ENCODE data around the gene RAPGEF4. TPM values are rescaled to one million over a fixed set of nuclear protein-coding genes. Genes with fewer than 3 reads are reported as not detected.

Gene RAPGEF4
- total RNA-seq, 3 donors from 2014 or later, result 1.2 to 2.8 (median 2.2) TPM

DNA sequence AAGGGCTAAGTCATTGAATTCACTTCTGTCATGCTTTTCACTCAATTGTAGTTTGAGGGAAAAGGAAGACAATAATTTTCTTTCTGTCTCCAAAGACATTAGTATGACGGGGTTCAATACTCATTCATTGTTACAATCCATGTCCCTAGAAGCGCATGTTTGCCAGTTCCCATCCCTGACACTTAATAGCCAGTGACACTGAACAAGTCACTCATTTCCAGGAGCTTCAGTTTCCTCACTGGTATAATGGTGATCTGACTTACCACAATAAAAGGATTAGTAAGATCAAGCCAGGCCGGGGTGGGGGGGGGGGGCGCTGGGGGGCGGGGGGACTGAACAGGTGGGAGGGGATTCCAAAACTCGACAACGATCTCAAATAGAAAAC, 195.2 kb downstream of the RAPGEF4 start:
- ATAC-seq, result no peak

DNA sequence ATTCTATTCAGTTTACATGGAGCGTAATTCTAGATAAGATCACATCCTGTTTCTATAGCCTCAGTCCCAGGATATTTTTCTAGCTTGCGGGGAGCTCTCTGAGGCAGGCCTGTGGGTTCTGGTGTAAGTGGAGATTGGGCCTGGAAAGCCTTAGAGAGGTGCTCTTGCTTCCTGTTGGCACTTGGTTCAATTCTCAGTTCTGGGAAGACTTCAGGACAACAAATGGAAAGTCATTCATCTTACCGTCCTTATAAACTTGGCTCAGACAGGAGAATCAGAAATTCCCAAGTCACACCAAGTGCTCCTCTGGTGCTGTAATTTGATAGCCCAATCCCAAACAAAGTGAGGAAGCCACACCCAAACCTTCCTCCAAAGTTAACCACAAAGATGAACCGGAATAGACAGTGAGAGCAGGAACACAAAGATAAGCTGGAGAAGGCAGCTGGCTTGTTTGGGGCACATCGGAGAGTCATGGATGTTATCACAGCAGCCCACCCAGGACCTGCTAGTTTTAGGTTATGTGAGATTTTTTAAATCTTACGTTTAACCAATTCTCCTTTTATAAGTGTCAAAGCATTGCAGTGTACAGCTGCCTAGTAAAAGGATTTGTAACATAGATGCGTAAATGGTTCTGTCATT, 195.7 kb downstream of the RAPGEF4 start:
- Histone ChIP-seq H3K4me3 (no peak overlapping the region), H3K9me3 (no peaks in the 10 kb centered on the region), H3K36me3 (ENCODE audit: low read depth) (no peaks in the 10 kb centered on the region), H3K4me1 (ENCODE audit: low read depth) (no peaks in the 10 kb centered on the region)
- TF ChIP-seq, protein P1, sequence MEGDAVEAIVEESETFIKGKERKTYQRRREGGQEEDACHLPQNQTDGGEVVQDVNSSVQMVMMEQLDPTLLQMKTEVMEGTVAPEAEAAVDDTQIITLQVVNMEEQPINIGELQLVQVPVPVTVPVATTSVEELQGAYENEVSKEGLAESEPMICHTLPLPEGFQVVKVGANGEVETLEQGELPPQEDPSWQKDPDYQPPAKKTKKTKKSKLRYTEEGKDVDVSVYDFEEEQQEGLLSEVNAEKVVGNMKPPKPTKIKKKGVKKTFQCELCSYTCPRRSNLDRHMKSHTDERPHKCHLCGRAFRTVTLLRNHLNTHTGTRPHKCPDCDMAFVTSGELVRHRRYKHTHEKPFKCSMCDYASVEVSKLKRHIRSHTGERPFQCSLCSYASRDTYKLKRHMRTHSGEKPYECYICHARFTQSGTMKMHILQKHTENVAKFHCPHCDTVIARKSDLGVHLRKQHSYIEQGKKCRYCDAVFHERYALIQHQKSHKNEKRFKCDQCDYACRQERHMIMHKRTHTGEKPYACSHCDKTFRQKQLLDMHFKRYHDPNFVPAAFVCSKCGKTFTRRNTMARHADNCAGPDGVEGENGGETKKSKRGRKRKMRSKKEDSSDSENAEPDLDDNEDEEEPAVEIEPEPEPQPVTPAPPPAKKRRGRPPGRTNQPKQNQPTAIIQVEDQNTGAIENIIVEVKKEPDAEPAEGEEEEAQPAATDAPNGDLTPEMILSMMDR (IDR thresholded peaks at IDR 0.05), result no peak
- DNase-seq, result no peak
- ATAC-seq, result no peak
- intact Hi-C loops (cut with DNase I, micrococcal nuclease), result loop anchor here (5.0 to 10.0 kb wide), 2 partner anchors 64 to 127 kb away; no protein-coding TSS in a partner anchor

More for the DNA sequence above, 195.2 kb downstream of the RAPGEF4 start:
- no peak for DNase-seq
- H3K4me1 ChIP-seq (ENCODE audit: low read depth), result no peaks in the 10 kb centered on the region
- no peaks in the 10 kb centered on the region for H3K9me3 ChIP-seq
- intact Hi-C loops (cut with DNase I, micrococcal nuclease), result loop anchor here (5.0 to 10.0 kb wide), 2 partner anchors 64 to 126 kb away; no protein-coding TSS in a partner anchor
- TF ChIP-seq, protein P1 (IDR thresholded peaks at IDR 0.05), result no peak
- no peaks in the 10 kb centered on the region for H3K36me3 ChIP-seq (ENCODE audit: low read depth)
- no peak overlapping the region for H3K4me3 ChIP-seq

DNA sequence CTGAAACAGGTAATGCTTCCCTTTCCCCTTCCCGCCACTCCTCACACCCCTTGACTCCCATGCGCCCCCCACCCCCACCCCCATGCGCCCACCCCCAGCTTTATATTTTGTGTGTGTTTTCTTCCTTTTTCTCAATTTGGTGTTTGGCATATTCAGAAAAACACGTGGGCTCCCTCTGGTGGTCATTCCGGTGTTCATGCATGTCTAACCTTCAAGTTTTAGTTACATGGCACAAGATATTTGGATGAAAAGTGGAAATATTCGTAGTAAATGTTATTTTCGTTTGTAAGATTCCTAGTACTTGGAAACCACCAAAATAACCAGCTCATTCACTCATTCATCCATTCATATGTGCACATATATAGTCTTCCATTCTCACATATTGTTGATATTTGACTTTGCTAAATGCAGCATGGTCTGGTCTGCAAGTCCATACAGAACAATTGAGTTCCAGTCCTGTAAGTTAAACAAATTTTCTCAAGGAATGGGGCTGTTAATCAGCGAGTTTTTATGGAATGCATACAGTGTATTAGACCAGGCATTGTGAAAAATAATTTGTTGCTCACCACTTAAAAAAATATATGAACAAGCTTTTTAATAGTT, 196.4 kb downstream of the RAPGEF4 start:
- Histone ChIP-seq H3K9me3 (no peaks in the 10 kb centered on the region), H3K4me3 (no peak overlapping the region), H3K4me1 (ENCODE audit: low read depth) (no peaks in the 10 kb centered on the region), H3K36me3 (ENCODE audit: low read depth) (no peaks in the 10 kb centered on the region)
- intact Hi-C loops (cut with DNase I, micrococcal nuclease), result loop anchor here (2.0 to 10.0 kb wide), 3 partner anchors 65 to 127 kb away; no protein-coding TSS in a partner anchor
- TF ChIP-seq, protein P1 (IDR thresholded peaks at IDR 0.05), result peak; percentile 43
- ATAC-seq, result peak; percentile 40
- peak in 2 of 3 donors; percentile 48 to 88 for DNase-seq

DNA sequence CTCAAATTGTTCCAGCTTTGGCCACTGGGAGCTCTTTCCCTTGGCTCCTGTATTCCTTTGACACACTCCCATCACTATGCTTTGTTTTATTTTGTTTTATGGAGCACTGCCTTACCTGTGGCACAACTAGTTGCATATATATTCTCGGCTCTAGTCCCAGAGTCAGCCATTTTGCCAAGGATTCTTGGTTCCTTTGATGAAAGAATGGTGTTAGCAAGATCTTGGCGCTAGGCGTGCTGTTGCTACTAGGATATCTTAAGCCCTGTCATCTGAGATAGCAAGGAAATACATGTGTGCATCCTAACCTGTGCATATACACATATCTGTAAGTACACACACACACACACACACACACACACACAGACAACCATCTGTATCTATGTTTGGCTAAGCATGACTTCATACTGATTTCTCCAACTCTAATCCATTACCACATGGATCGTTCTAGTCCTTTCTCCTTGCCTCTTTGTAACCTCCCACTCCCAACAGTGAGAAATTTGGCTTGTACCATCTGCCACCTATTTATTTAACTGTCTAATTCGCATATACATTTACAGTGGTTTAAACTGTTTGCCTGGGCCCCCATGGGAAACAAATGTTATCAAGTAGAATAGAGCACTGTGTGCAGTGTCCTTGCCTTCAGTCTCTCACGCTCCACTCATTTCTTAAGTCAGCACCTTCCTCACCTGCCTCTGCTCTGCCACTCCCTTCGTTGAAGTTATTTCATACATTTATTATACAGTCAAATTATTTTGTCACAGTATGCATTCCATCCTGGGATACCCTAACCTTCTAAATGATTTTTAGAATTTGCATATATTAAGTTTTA, 202.5 kb downstream of the RAPGEF4 start:
- H3K9me3 ChIP-seq, result no peaks in the 10 kb centered on the region
- TF ChIP-seq, protein P1 (IDR thresholded peaks at IDR 0.05), result no peak
- ATAC-seq (peak; percentile 74), DNase-seq (peak in 1 of 3 donors; percentile 12)
- H3K4me1 ChIP-seq (ENCODE audit: low read depth), result peaks cover 11% of the 10 kb centered on the region
- intact Hi-C loops (cut with DNase I, micrococcal nuclease), result loop anchor here (10.0 kb wide), 1 partner anchor 133 kb away; no protein-coding TSS in a partner anchor
- no peaks in the 10 kb centered on the region for H3K36me3 ChIP-seq (ENCODE audit: low read depth)
- H3K4me3 ChIP-seq, result no peak overlapping the region

DNA sequence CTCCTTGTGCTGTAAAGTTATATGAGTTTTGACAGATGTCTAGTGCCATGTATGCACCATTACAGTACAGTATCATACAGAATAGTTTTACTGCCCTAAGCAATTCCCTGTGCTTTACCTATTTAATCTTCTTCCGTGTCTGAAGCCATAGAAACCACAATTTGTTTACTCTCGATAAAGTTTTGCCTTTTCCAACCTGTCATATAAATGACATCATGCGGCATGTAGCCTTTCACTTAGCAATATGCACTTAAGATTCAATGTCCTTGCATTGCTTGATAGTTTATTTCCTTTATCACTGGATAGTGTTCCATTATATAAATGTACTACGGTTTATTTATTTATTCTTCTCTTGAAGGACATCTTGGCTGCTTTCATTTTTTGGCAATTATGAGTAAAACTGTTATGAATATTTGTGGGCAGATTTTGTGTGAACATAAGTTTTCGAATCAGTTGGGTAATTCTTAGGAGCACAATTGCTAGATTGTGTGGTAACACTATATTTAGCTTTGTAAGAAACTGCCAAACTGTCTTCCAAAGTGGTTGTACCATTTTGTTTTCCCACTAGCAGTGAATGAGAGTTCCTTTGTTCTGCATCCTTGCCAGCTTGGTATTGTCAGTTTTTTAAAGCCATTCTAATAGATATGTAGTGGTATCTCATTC, 203.2 kb downstream of the RAPGEF4 start:
- intact Hi-C loops (cut with DNase I, micrococcal nuclease), result loop anchor here (10.0 kb wide), 1 partner anchor 134 kb away; no protein-coding TSS in a partner anchor
- no peak overlapping the region for H3K4me3 ChIP-seq
- no peaks in the 10 kb centered on the region for H3K9me3 ChIP-seq
- peaks cover 11% of the 10 kb centered on the region for H3K4me1 ChIP-seq (ENCODE audit: low read depth)
- no peaks in the 10 kb centered on the region for H3K36me3 ChIP-seq (ENCODE audit: low read depth)
- DNase-seq (peak in 1 of 3 donors; percentile 12), ATAC-seq (peak; percentile 97)
- TF ChIP-seq, protein P1 (IDR thresholded peaks at IDR 0.05), result no peak

All from mucosa of descending colon (tissue), 3 donors.